Nephron progenitor cell (in vitro differentiated cells): ENCODE measurements around the gene ENPP7.

Experiments
- DNase-seq: peaks from one replicate; pipeline ENCODE4 v3.0.0; 2021
- H3K27ac Mint-ChIP-seq: 2 replicates; pipeline ENCODE4 v1.8.0; 2021; ENCODE audit warnings: mild to moderate bottlenecking, moderate library complexity, mixed read lengths
- H3K27me3 Mint-ChIP-seq: 2 replicates; pipeline ENCODE4 v1.8.0; 2021; ENCODE audit warnings: mild to moderate bottlenecking, low read depth, mixed read lengths; ENCODE audit not compliant: poor library complexity
- H3K36me3 Mint-ChIP-seq: 2 replicates; pipeline ENCODE4 v1.8.0; 2021; ENCODE audit warnings: low read depth, mixed read lengths
- H3K4me1 Mint-ChIP-seq: 2 replicates; pipeline ENCODE4 v1.8.0; 2021; ENCODE audit warnings: mixed read lengths
- H3K4me3 Mint-ChIP-seq: 2 replicates; pipeline ENCODE4 v1.8.0; 2021; ENCODE audit warnings: mild to moderate bottlenecking, moderate library complexity, mixed read lengths
- H3K9me3 Mint-ChIP-seq: 2 replicates; pipeline ENCODE4 v1.8.0; 2021; ENCODE audit warnings: mild to moderate bottlenecking, moderate library complexity, mixed read lengths
- TF ChIP-seq, protein P1 (sequence below): fragments of 200-600 bp; sonication (generic); IDR thresholded peaks from 2 replicates; pipeline ENCODE4 v1.5.0; 2021; ENCODE audit warnings: antibody characterized with exemption

The ENPP7 gene

GRCh38 chr17:79788455-79788854 lies 57.7 kb downstream of the ENPP7 start:
- H3K27me3 Mint-ChIP-seq = peaks cover 61% of the 10 kb centered on the region
- peaks cover 13% of the 10 kb centered on the region for H3K36me3 Mint-ChIP-seq
- H3K9me3 Mint-ChIP-seq = no peaks in the 10 kb centered on the region
- peaks cover 55% of the 10 kb centered on the region for H3K4me1 Mint-ChIP-seq
- DNase-seq = no peak
- peak overlapping the region; percentile 67 for H3K4me3 Mint-ChIP-seq
- H3K27ac Mint-ChIP-seq = no peak overlapping the region
- TF ChIP-seq, protein P1, sequence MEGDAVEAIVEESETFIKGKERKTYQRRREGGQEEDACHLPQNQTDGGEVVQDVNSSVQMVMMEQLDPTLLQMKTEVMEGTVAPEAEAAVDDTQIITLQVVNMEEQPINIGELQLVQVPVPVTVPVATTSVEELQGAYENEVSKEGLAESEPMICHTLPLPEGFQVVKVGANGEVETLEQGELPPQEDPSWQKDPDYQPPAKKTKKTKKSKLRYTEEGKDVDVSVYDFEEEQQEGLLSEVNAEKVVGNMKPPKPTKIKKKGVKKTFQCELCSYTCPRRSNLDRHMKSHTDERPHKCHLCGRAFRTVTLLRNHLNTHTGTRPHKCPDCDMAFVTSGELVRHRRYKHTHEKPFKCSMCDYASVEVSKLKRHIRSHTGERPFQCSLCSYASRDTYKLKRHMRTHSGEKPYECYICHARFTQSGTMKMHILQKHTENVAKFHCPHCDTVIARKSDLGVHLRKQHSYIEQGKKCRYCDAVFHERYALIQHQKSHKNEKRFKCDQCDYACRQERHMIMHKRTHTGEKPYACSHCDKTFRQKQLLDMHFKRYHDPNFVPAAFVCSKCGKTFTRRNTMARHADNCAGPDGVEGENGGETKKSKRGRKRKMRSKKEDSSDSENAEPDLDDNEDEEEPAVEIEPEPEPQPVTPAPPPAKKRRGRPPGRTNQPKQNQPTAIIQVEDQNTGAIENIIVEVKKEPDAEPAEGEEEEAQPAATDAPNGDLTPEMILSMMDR = no peak

DNA sequence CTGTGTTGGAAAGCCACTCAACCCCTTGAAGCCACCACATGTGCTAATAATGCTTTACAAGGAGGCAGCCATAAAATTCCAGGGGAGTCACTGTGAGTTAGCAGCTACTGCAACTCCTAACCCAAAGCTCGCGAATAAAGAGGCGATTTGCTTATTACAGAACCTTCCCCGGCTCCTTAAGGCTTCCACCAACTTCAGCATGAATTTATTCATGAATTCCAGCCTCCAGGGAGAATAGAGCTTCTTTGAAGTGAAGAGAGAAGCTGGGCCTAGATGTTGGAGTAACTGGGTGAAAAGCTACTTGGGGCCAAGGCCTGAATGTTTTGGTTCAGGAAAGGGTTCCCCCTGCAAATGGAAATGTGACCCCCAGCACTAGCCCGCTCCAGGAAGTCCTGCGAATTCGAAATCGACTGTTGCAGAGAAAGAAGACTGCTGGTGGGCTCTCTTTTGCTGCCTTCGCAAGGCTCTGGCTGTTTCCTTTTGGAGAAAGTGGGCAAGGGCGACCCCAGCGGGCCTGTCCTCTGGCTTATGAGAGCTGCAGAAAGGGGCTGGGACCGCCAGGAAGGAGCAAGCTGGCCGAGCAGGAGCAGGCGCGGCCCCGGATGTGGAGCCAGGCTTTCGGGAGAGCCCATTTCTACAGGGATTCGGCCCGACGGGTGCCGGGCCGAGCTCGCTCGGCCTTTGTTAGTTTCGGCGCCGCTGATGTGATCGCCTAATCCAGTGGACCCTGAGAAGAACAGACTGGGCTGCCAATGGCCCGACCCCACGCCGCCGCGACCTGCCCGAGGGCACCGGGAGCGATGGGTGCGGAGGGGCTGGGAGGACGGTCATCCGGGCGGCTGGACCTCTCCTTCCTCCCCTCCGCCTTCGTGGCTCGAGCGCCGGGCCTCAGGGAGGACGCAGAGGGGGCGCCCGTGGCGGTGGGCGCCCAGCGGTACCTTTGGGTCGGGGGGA lies 58.5 kb downstream of the ENPP7 start:
- peak; percentile 69 for DNase-seq
- Mint-ChIP-seq H3K4me3 (peak overlapping the region; percentile 74), H3K27me3 (peaks cover 69% of the 10 kb centered on the region), H3K27ac (no peak overlapping the region), H3K36me3 (peaks cover 6% of the 10 kb centered on the region), H3K9me3 (no peaks in the 10 kb centered on the region), H3K4me1 (peaks cover 61% of the 10 kb centered on the region)
- TF ChIP-seq, protein P1 = no peak

GRCh38 chr17:79789943-79790804 lies 59.4 kb downstream of the ENPP7 start:
- Mint-ChIP-seq H3K4me1 (peaks cover 63% of the 10 kb centered on the region), H3K4me3 (peak overlapping the region; percentile 15)

GRCh38 chr17:79790805-79791734 lies 60.3 kb downstream of the ENPP7 start:
- no peak overlapping the region for H3K27ac Mint-ChIP-seq
- peak; percentile 57 for DNase-seq
- H3K9me3 Mint-ChIP-seq = no peaks in the 10 kb centered on the region
- TF ChIP-seq, protein P1 = no peak
- H3K36me3 Mint-ChIP-seq = no peaks in the 10 kb centered on the region
- peaks cover 64% of the 10 kb centered on the region for H3K4me1 Mint-ChIP-seq
- no peak overlapping the region for H3K4me3 Mint-ChIP-seq
- peaks cover 82% of the 10 kb centered on the region for H3K27me3 Mint-ChIP-seq

More at GRCh38 chr17:79789943-79790804, 59.4 kb downstream of the ENPP7 start:
- Mint-ChIP-seq H3K36me3 (peaks cover 4% of the 10 kb centered on the region), H3K27me3 (peaks cover 76% of the 10 kb centered on the region), H3K9me3 (no peaks in the 10 kb centered on the region), H3K27ac (no peak overlapping the region)
- peak; percentile 71 for DNase-seq
- TF ChIP-seq, protein P1 = peak; percentile 65

DNA sequence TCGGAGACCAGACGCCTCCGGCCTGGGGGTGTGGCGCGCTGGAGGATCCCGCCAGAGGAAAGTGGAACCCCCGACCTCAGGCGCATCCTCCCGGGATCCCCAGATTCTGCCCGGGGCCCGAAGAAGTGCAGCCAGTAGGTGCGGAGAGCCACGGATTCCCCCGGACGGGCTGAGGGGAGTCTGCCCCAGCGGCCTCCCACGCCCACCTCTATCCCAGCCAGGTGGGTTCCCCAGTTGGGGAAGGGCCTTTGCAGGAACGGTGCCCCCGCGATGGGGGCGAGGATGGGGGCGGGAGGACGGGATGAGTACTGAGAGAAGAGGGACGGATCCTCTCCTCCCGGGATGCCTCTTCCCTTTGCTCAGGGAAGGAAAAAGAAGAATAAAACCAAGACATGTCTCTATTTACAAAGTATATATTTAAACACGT lies 61.0 kb downstream of the ENPP7 start:
- TF ChIP-seq, protein P1 = no peak
- Mint-ChIP-seq H3K36me3 (no peaks in the 10 kb centered on the region), H3K4me3 (peak overlapping the region; percentile 71), H3K27ac (no peak overlapping the region), H3K27me3 (peaks cover 86% of the 10 kb centered on the region), H3K9me3 (no peaks in the 10 kb centered on the region), H3K4me1 (peaks cover 62% of the 10 kb centered on the region)
- no peak for DNase-seq
